DMS 273 treated with DMSO at 0.1 percent for 48 hours (cell line): ENCODE results near the gene PDGFRB.

Experiments
- DNase-seq: peaks from one replicate; lab custom pipeline; 2025; lab: John Stamatoyannopoulos, UW

Gene PDGFRB

DNA sequence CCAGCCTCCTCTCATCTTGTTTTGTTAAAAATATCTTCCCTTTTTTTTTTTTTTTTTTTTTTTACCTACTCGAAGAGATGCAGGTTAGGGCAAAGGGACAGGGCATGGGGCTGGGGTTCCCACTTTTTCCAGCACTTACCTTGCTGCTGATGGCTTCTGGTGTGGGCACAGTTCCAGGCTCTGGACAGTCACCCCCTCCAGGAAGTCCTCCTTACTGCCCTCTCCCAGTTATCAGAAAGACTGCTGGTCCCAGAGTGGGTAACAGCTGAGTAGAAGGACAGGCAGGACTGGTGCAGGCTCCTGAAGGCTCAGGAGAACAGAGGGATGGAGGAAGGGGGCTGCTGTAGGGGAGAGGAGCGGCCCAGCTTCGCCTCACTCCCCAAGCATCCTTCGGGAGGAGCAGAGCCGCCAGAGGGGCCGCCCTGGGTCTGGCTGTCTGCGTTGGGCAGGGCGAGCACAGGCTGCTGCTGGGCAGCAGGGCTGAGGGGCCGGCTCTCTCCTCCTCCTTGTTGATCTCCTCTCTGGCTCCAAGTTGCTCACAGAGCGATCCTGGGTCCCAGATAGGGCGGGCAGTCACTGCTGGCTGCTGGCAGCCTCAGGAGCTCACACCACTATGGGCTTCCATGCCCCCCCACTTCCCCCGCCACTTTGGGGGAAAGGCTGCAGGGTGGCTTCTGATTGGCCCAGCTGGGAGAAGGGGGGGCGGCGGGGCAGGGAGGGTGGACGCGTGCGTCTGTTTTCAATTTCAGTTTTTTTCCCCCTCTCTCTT is at the start of gene PDGFRB:
PDGFRB (minus strand) TSS at position 588 of the 769 bp plus-strand sequence. CDS start 18,798 bp downstream, outside the sequence.
- no peak for DNase-seq

DNA sequence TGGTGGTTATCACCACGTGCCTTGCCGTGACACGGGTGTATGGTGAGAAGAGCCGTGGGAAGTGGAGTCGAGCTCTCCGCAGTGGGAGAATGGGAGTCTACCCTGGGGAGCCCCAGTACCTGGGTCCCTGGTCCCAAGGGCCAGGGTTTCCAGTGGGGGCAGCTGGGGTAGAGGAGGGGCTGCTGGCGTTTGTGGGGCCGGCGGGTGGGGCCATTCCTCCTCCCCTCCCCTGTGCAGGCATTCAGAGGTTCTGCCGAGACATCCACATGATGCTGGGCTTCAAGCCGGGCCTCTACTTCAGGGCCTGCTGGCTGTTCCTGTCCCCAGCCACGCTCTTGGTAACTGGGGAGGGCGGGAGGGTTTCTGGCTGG is 48.9 kb upstream of the PDGFRB start:
- no peak for DNase-seq

DNA sequence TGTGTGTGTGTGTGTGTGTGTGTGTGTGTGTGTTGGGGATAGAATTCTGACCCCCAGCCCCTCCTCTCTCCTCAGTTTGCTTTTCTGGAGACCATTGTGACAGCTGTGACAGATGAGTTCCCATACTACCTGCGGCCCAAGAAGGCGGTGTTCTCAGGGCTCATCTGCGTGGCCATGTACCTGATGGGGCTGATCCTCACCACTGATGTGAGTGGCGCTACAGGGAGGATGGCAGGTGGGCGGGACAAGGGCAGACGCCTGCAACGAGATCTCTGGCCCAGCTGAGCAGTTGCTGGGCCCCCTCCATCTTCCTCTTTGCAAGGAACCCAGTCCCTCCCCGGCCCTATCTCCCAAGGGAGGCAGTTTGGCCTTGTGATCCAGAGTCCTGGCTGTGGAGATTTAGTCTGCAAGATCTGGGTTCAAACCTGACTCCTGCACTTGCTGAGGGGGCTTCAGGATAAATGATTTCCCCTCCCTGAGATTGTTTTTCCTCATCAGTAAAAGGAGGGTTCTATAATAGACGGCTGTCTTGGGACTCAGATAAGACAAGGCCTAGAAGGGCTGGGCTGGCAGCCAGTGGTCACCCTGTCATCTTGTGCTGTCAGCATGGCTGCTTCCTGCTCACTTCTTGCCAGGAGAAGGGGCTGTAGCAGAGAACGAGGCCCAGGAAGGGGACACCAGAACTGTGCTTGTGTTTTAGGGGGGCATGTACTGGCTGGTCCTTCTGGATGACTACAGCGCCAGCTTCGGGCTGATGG is 48.4 kb upstream of the PDGFRB start:
- DNase-seq, result no peak

DNA sequence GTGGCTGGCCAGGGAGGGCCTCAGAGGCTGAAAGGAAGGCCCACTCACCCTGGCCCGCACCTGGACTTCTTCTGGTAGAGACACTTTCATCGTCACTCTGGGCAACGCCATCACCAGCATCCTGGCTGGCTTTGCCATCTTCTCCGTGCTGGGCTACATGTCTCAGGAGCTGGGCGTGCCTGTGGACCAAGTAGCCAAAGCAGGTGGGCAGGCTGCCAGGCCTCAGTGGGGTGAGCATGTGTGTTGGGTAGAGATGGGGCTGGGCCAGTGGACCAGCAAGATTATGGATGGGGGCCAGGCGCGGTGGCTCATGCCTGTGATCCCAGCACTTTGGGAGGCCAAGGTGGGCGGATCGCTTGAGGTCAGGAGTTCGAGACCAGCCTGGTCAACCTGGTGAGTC is 46.9 kb upstream of the PDGFRB start:
- DNase-seq, result no peak

DNA sequence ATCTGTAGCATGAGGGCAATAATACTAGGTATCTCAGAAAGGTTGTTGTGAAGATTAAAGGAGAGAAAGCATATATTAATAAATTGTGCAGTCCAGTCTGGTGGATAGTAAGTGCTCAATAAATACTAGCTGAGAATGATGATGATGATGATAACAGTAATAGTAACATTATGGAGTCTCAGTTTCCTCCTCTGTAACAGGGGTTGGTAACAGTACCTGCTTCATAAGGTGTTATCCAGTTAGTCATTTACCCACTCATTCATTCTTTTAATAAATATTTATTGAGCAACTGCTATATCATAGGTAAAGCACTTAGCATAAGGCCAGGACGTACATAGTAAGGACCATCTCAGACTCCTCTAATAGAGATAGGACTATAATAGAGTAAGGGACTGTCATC is 41.8 kb upstream of the PDGFRB start:
- no peak for DNase-seq

DNA sequence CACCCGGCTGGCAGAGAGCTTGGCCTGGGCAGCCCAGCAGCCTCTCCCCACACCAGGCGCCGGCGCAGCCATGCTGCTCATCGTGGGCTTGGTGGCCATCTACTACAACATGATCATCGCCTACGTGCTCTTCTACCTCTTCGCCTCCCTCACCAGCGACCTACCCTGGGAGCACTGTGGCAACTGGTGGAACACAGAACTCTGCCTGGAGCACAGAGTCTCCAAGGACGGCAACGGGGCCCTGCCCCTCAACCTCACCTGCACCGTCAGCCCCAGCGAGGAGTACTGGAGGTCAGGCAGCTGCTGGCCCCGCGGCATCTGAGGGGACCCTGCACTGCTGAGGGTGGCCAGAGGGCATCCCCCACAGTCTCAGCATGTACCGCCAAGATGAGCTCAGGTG is 41.3 kb upstream of the PDGFRB start:
- no peak for DNase-seq

DNA sequence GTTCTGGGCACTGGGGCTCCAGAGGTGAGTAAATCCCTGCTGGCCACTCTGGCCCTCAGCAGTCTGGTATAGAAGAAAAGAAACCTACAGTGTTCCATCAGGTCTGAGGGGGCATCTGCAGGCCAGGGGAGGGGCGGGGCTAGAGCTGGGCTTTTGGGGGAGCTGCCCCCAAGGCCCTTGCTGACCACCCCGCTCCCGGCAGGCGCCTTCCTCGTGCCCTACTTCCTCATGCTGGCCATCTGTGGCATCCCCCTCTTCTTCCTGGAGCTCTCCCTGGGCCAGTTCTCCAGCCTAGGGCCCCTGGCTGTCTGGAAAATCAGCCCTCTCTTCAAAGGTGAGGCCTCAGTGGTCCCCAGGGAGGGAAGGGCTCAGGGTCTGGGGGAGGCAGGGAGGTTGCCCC is 40.9 kb upstream of the PDGFRB start:
- DNase-seq, result no peak

DNA sequence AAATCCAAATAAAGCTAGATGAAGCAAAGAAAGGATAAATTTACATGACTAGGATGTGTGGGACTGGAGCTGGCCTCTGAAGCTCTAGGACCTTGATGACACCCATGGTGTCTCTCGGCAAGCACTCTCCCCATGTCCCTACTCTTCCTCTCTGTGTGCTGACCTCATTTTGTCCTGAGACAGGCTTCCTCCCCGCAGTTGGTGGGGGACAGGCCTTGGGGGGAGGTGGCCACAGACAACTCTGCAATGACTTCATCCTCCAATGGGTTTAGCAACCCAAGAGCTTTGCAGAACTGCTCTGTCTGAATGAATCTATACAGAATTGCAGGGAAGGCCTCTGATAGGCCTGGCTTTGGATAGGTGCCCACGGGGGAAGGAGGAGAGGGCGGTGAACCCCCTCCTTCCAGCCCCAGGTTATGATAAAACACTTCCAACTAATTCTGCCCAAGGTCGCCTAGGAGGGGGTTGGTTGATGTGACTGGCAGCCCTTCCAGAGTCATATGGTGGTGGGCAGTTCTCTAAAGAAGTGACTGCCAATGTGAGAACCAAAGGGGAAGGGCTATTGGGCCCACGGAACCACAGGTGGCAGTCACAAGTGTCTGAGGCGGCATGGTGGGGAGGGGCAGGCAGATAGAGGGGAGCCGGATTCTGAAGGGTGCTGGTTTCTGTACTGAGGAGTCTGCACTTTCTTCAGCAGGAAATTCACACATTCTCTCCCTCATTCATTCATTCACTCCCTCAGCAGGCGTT is 40.3 kb upstream of the PDGFRB start:
- no peak for DNase-seq

DNA sequence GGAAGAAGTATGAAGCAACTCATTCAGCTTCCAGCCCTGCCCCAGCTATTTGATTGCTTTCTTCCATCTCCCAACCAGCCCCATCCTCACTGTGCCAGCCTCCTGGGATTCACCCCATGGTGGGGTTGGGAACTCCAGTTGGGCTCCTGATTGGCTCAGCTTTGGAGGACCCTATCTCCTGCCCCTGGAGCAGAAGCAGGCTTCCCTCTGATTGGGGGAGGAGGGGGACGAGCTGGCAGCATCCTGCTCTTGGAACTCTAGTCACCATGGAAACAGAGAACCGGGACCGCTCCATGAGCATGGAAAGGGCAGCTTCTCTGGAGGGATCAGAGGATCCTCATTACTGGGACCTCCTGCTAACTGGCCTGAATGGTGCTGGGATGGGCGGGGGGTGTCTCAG is 36.8 kb upstream of the PDGFRB start:
- DNase-seq, result no peak

DNA sequence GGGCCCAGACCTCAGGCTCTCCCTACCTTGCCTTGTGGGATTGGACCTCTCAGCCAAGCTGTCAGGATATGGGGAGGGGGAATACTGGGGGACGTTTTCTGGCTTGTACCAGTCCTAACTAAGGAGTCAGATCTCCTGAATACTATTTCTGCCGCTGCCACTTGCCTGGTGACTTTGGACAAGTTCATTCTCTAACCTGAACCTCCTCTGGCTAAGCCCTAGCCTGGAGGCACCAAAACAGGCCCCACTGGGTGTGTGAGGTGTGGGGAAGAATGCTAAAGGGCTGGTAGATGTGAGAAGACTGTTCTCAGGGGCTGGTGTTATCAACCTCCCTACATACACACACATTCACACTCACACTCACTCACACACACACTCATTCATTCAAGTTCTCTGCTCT is 35.3 kb upstream of the PDGFRB start:
- no peak for DNase-seq

DNA sequence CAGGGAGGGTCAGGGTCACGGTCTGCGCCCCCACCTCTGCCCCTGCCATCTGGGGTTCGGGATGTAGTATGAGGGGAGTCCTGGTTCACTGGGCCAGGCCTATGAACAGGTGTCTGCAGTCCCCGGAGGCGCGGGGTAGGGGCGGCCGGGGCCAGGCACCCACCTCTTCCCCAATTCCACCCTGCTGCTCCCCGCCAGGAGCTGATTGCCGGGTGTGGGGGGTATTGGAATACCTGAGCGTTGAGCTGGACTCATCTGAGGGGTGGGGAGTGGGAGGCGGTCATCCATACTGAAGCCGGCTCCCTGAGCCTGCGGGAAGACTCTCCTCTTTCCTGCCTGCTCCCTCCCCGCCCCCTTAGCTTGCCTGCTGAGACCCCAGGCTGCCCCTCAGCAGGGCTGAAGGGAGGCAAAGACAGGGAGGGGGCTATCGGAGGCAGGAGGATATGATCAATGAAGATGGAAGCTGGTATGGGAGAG is 34.9 kb upstream of the PDGFRB start:
- no peak for DNase-seq

DNA sequence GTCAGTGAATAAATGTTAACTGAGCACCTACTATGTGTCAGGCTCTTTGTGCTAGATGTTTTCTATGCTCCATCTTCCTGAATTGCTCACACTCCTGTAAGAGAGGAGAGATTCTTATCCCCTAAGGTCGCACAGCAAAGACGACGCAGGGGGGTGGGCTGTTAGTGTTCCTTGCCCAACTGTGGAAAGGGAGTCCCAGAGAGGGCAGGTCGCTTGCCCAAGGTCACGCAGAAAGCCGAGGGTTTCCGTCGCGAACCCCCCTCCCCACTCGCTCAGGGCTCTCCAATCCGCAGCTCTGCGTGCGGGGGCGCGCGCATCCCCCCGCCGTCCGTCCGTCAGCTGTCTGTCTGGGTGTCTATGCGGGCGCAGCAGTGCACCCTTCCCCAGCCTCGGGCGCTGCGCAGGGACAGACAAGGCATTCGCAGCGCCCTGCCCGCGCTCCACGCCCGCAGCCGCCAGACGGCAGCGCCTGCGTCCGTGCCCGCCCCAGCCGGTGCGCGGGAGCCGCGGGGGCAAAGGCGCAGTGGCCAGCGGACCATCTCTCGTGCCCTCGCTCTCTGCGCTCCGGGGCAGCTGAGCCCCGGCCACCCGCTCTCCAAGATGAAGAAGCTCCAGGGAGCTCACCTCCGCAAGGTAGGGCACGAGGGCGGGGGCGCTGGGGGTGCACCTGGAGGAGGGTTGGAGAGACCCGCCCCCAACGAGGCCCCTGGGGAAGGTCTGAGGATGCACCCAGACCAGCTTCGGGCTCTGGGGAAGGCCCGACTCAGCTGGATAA is 34.3 kb upstream of the PDGFRB start, which contains the start of gene SLC6A7:
SLC6A7 (plus strand) TSS at position 335 of the 775 bp plus-strand sequence; CDS start at position 601, 266 bp downstream.
- no peak for DNase-seq

DNA sequence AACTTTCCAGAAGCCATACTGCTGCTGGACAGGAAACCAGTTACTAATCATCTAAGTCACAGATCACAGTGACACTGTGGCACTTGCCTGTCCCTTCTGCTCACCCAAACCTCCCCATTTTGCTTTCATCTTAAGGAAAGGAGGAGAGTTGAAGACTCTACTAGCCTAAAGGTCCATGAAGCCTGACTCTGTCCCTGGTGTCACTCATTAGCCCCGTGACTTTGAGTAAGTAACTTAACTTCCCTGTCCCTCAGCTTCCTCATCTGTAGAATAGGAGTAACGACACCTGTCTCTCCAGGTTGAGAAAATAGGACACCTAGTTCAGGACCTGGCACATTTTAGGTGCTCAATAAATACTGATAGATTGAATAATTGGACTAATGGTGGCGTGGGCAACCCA is 33.7 kb upstream of the PDGFRB start:
- no peak for DNase-seq

DNA sequence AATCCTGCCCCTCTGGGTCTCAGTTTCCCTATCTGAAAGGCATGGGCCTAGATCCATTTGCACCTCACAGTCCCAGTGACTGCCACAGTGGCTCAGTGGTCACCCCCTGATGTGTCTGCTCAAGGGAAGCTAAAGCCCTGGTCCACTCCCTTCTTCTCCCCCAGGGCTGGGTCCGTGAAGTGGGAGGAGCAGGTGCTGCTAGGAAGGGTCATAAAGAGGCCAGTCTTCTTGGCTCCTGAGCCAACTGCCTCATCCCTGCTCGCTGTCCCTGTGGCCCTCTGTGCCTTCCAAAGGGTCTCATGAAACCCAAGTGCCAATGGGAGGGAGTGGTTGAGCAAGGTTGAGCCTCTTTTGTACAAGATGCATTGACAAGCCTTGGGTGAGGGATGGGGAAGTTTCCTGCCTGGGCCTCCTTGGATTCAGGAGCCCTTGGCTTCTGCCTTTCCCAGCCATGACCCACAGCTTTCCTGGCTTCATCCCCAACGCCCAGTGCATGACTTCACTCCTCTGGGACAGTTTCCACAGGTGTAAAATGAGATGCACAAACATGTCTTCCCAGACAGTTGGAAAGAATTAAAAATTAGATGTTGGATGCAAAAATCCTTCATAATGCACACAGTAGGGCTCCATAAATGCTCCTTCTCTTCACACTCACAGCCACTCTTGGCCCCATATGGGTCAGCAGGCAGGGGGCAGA is 32.6 kb upstream of the PDGFRB start:
- no peak for DNase-seq

DNA sequence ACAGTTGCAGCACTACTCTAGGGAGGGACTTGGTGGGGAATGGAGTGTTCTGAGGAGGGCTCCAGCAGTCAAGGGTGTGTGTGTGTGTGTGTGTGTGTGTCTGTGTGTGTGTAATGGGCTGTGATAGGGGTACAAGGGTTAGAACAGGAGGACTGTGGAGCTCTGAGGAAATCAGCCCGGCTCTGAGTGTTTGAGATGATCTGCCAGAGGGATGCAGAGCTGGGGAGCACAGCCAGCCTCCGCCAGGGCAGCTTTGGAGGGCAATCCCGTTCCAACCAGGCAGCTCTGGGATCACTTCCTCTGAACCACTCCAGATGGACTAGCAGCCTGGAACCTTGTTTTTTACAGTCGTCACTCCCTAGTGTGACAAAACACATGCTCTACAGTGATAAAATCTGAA is 31.3 kb upstream of the PDGFRB start:
- no peak for DNase-seq

DNA sequence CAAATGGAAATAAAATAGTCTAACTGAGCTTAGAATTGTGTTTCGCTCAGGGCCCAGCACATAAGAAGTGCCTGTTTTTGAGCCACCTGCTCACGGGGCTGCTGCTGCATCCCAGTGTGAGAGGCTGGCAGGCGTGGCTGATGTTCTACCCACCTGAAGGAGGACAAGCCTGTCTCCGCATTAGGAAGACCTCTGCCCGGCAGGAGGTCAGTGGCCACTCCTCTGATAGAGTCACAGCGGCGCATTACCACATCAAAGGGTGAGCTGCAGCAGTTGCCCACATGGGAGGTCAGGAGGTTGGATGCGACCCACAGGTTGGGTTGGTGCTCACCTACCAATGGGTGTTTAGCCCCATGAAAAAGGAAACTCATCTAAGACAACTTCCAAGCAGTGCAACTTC is 30.5 kb upstream of the PDGFRB start:
- DNase-seq, result no peak

DNA sequence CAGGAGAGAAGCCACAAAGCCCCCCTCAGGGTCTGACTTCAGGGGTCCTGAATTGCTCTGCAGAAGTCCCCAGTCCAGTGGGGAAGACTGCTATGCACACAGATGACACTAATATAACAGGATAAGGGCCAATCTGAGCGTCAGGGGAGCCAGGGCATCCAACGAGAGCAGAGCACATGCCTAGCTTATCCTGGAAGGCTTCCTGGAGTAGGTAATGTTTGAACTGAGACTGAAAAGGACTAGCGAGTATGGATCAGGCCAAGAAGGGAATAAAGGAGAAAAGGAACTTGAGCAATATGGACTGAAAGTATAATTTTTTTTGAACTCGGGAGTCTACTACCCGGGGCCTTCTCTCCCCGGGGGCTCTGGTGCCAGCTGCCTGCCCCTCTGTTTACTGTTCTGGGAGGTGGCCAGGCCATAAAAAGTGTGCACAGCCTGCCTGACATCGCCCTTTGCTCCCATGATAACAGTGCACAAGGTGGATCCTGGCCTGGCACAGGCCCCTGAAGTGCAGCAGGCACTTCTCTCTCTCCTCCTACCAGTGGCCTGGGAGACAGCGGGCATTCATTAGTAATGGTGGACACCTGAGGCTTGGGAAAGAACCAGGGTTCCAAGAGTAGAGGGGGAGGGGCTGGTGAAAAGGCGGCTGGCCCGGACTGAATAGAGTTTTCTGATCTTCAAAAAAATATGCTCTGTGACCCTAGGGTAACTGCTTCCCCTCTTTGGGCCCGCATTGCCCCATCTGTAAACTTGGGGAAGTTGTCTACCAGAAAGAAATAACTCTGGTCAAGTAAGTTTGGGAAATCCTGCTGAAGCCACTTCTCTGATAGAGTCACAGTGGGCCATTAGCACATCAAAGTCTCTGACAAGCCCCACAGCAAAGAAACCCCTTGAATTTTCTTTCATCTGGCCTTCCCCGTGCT is 29.6 kb upstream of the PDGFRB start:
- DNase-seq, result no peak

DNA sequence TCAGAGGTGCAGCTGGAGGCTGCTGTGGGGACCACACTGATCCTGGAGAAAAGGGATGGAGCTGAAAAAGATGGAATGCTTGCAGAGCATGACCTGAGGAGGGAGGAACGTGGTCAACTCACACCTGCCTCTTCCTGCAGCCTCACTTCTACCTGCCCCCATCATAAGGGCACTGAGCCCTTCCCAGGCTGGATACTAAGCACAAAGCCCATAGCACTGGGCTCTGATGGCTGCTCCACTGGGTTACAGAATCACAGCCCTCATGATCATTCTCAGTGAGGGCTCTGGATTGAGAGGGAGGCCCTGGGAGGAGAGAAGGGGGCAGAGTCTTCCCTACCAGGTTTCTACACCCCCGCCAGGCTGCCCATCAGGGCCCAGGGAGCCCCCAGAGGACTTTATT is 28.4 kb upstream of the PDGFRB start:
- no peak for DNase-seq

DNA sequence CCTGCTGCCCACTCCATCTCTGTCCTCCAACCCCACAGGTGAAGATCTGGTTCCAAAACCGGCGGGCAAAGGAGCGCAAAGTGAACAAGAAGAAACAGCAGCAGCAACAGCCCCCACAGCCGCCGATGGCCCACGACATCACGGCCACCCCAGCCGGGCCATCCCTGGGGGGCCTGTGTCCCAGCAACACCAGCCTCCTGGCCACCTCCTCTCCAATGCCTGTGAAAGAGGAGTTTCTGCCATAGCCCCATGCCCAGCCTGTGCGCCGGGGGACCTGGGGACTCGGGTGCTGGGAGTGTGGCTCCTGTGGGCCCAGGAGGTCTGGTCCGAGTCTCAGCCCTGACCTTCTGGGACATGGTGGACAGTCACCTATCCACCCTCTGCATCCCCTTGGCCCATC is 27.8 kb upstream of the PDGFRB start:
- DNase-seq, result no peak

DNA sequence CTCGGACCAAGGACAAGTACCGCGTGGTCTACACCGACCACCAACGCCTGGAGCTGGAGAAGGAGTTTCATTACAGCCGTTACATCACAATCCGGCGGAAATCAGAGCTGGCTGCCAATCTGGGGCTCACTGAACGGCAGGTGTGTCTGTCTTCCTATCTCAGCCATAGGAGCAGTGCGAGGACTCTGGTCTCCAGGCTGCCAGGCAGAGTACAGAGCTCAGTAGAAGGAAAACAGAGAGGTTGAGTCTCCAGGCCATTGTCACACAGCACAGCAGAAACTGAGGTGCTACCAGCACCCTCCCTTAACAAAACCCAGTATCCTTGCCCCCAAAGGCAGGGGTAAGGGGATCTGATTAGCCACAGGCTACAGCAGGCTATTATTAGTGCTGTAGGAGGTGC is 27.1 kb upstream of the PDGFRB start:
- no peak for DNase-seq
